ENCODE results near the gene NPR3. TPM values are rescaled to one million over a fixed set of nuclear protein-coding genes. Genes with fewer than 3 reads are reported as not detected.

NPR3 gene
- total and polyA plus RNA-seq, 2 of the 8 experiments (the other 6 are each of a cell fraction or from before 2014, with no cell fraction given), result not detected

GRCh38 chr5:32687499-32687831 lies 23.7 kb upstream of the NPR3 start:
- peaks cover 18 to 23% of the 10 kb centered on the region in 2 experiments; a peak in 2 of 4 replicates for H3K9me3 ChIP-seq (ENCODE audit: insufficient read depth in 2 of 2, low read depth in 1 of 2, low read length in 1 of 2)
- H3K4me3 ChIP-seq (ENCODE audit: extremely low read depth in 1 of 4, insufficient read depth in 2 of 4, low read depth in 3 of 4, low read length in 4 of 4), result no peak overlapping the region
- POLR2A ChIA-PET (ENCODE audit: partially characterized antibody), result interaction anchor here (0.7 kb wide), 1 partner anchor 37 kb away, joined by 3 read pairs; no protein-coding TSS in a partner anchor
- FAIRE-seq (no peak), DNase-seq (ENCODE audit: low read depth in 1 of 2, low spot score in 2 of 2) (no peak)
- no peak overlapping the region for H2AFZ ChIP-seq (ENCODE audit: low read length)
- no peak overlapping the region for H2BK120ac ChIP-seq (replicated peaks; ENCODE audit: low read depth, low read length)
- H3K79me1 ChIP-seq (ENCODE audit: low read depth, low read length), result no peaks in the 10 kb centered on the region; the same call in 1 of the 2 replicates
- H3K23me2 ChIP-seq (ENCODE audit: low read depth, low read length), result no peaks in the 10 kb centered on the region; the same call in 1 of the 2 replicates
- no peak overlapping the region for H3K4me2 ChIP-seq (ENCODE audit: insufficient read depth in 1 of 2, low read depth in 2 of 2, low read length in 2 of 2)
- no peaks in the 10 kb centered on the region for H3K27me3 ChIP-seq (replicated peaks in 1 of 4; ENCODE audit: control insufficient read depth in 3 of 4, extremely low read depth in 1 of 4, insufficient read depth in 3 of 4, low read length in 3 of 4)
- H3K14ac ChIP-seq (ENCODE audit: insufficient read length), result no peak overlapping the region
- H4K20me1 ChIP-seq (replicated peaks in 1 of 2; ENCODE audit: control insufficient read depth in 1 of 2, insufficient read depth in 2 of 2, low read length in 2 of 2), result no peaks in the 10 kb centered on the region
- no peak overlapping the region for H2AK5ac ChIP-seq (ENCODE audit: low read depth, low read length)
- no peak overlapping the region for H4K91ac ChIP-seq (replicated peaks; ENCODE audit: insufficient read length, low read length)
- H2BK15ac ChIP-seq (ENCODE audit: low read length), result no peak overlapping the region
- H2BK12ac ChIP-seq (ENCODE audit: low read depth, low read length), result no peak overlapping the region
- H3K4me1 ChIP-seq (replicated peaks in 1 of 4; ENCODE audit: control insufficient read depth in 3 of 4, insufficient read depth in 4 of 4, low read length in 3 of 4), result no peaks in the 10 kb centered on the region
- H4K5ac ChIP-seq (ENCODE audit: insufficient read length, low read depth, low read length), result no peak overlapping the region
- no peaks in the 10 kb centered on the region for H3K36me3 ChIP-seq (ENCODE audit: control insufficient read depth in 2 of 4, insufficient read depth in 4 of 4, low read length in 3 of 4)
- H3K18ac ChIP-seq (ENCODE audit: extremely low read depth, low read length), result no peak overlapping the region
- CTCF ChIA-PET (ENCODE audit: partially characterized antibody), result no interaction called here
- H3K79me2 ChIP-seq (ENCODE audit: control insufficient read depth in 1 of 2, insufficient read depth in 2 of 2, low read length in 2 of 2), result no peaks in the 10 kb centered on the region
- H2BK20ac ChIP-seq (ENCODE audit: low read length), result no peak overlapping the region
- H3K56ac ChIP-seq (replicated peaks; ENCODE audit: insufficient read length, low read depth, low read length), result no peak overlapping the region
- no peak overlapping the region for H3K23ac ChIP-seq (ENCODE audit: insufficient read length)
- H3K27ac ChIP-seq (ENCODE audit: low read depth, low read length), result no peak overlapping the region
- no peak overlapping the region for H4K8ac ChIP-seq (ENCODE audit: extremely low read depth, insufficient read depth, low read length)
- TF ChIP-seq HDAC6 (IDR thresholded peaks at IDR 0.05; ENCODE audit: low read depth, low read length) (no peak), ZNF274 (IDR thresholded peaks at IDR 0.05; ENCODE audit: borderline replicate concordance, extremely low read depth, low read length) (no peak), RXRA (IDR thresholded peaks at IDR 0.05; ENCODE audit: insufficient read depth, low read depth, low read length) (no peak), SIN3A (conservative IDR thresholded peaks at IDR 0.05 in 1 of 2, IDR thresholded peaks at IDR 0.05 in 1 of 2; ENCODE audit: low read depth in 1 of 2, low read length in 2 of 2) (no peak), CBX8 (IDR thresholded peaks at IDR 0.05; ENCODE audit: borderline replicate concordance, low read depth, low read length) (no peak)
- no peak overlapping the region for H2BK5ac ChIP-seq (ENCODE audit: low read depth, low read length)
- H3K4ac ChIP-seq (replicated peaks; ENCODE audit: insufficient read length, low read depth, low read length), result no peak overlapping the region
- no peak overlapping the region for H3K9ac ChIP-seq (replicated peaks in 1 of 4; ENCODE audit: extremely low read depth in 1 of 4, low read depth in 3 of 4, low read length in 3 of 4)

Measured in H1 (cell line).